ENCODE measurements around the gene HEPN1. TPM values are rescaled to one million over a fixed set of nuclear protein-coding genes. Genes with fewer than 3 reads are reported as not detected.

HEPN1 gene
- total RNA-seq, 4 donors from 2014 or later, result not detected

GRCh38 chr11:124884869-124885479 is 34.1 kb upstream of the HEPN1 start:
- DNase-seq, result no peak
- 73 to 75% methylated on average over 2 of the region's 5 CpGs for WGBS, 2 donors

GRCh38 chr11:124886476-124886875 is 32.6 kb upstream of the HEPN1 start:
- 78 to 93% methylated on average over 7 to 8 of the region's 11 CpGs for WGBS, 2 donors
- H3K9me3 ChIP-seq, result no peaks in the 10 kb centered on the region
- no peaks in the 10 kb centered on the region for H3K36me3 ChIP-seq
- peaks cover 0 to 20% (median 0%) of the 10 kb centered on the region in 4 donors for H3K27me3 ChIP-seq
- H3K4me3 ChIP-seq, result no peak overlapping the region
- no peak for TF ChIP-seq POLR2A (IDR thresholded peaks at IDR 0.05)
- TF ChIP-seq, protein P1, sequence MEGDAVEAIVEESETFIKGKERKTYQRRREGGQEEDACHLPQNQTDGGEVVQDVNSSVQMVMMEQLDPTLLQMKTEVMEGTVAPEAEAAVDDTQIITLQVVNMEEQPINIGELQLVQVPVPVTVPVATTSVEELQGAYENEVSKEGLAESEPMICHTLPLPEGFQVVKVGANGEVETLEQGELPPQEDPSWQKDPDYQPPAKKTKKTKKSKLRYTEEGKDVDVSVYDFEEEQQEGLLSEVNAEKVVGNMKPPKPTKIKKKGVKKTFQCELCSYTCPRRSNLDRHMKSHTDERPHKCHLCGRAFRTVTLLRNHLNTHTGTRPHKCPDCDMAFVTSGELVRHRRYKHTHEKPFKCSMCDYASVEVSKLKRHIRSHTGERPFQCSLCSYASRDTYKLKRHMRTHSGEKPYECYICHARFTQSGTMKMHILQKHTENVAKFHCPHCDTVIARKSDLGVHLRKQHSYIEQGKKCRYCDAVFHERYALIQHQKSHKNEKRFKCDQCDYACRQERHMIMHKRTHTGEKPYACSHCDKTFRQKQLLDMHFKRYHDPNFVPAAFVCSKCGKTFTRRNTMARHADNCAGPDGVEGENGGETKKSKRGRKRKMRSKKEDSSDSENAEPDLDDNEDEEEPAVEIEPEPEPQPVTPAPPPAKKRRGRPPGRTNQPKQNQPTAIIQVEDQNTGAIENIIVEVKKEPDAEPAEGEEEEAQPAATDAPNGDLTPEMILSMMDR (IDR thresholded peaks at IDR 0.05), result no peak
- no peak overlapping the region for H3K27ac ChIP-seq
- intact Hi-C loops (cut with DNase I), result no loop called here
- DNase-seq, result no peak
- peaks cover 0 to 28% (median 5%) of the 10 kb centered on the region in 3 donors for H3K4me1 ChIP-seq

More at GRCh38 chr11:124884869-124885479, 34.1 kb upstream of the HEPN1 start:
- H3K27ac ChIP-seq, result no peak overlapping the region
- peaks cover 0 to 20% (median 0%) of the 10 kb centered on the region in 4 donors for H3K27me3 ChIP-seq
- H3K4me1 ChIP-seq, result peaks cover 0 to 13% (median 0%) of the 10 kb centered on the region in 3 donors
- intact Hi-C loops (cut with DNase I), result no loop called here
- no peaks in the 10 kb centered on the region for H3K9me3 ChIP-seq
- TF ChIP-seq POLR2A (IDR thresholded peaks at IDR 0.05), result no peak
- TF ChIP-seq, protein P1 (IDR thresholded peaks at IDR 0.05), result no peak
- H3K4me3 ChIP-seq, result no peak overlapping the region
- H3K36me3 ChIP-seq, result no peaks in the 10 kb centered on the region

- Histone ChIP-seq H3K9me3 (no peaks in the 10 kb centered on the region), H3K27ac (no peak overlapping the region), H3K27me3 (peaks cover 0 to 20% (median 0%) of the 10 kb centered on the region in 4 donors), H3K4me1 (peaks cover 0 to 35% (median 6%) of the 10 kb centered on the region in 3 donors), H3K36me3 (no peaks in the 10 kb centered on the region), H3K4me3 (no peak overlapping the region)
- intact Hi-C loops (cut with DNase I), result no loop called here
- TF ChIP-seq POLR2A (IDR thresholded peaks at IDR 0.05), result no peak
- TF ChIP-seq, protein P1 (IDR thresholded peaks at IDR 0.05), result no peak
- WGBS, 2 donors, result 59 to 90% methylated on average over 5 to 10 of the region's 12 CpGs
- DNase-seq, result no peak
Measured at GRCh38 chr11:124886978-124887666, 31.9 kb upstream of the HEPN1 start.

DNA sequence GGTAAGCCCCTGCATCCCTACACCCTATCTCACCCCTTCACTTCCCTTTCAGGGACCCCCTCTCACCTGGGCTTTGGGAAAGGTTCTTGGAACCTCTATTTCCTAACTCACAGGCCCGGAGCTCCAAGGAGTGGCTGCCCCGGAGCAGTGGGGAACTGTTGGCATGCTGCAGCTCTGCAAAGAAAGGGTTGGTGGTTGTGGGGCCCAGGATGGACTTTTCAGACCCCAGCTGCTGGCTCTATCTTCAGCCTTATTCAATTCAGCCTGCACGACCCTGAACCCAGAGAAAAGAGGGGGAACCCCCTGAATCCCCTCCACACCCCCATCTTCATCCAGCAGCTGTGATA is 31.4 kb upstream of the HEPN1 start:
- intact Hi-C loops (cut with DNase I), result no loop called here
- TF ChIP-seq, protein P1 (IDR thresholded peaks at IDR 0.05), result no peak
- no peak for TF ChIP-seq POLR2A (IDR thresholded peaks at IDR 0.05)
- Histone ChIP-seq H3K27me3 (peaks cover 0 to 20% (median 0%) of the 10 kb centered on the region in 4 donors), H3K4me3 (no peak overlapping the region), H3K27ac (no peak overlapping the region), H3K9me3 (no peaks in the 10 kb centered on the region), H3K36me3 (no peaks in the 10 kb centered on the region), H3K4me1 (peaks cover 0 to 38% (median 6%) of the 10 kb centered on the region in 3 donors)
- 25 to 40% methylated on average over 1 of the region's 3 CpGs for WGBS, 2 donors
- no peak for DNase-seq
